Measurements from ENCODE around the gene SPAG6.

Gene SPAG6

GRCh38 chr10:22437620-22438588 is 92.6 kb downstream of the SPAG6 start:
- no peaks in the 10 kb centered on the region for H3K9me3 ChIP-seq (ENCODE audit: control insufficient read depth, low read length)
- DNase-seq: no peak
- peak overlapping the region; percentile 88 for H3K27ac ChIP-seq (ENCODE audit: insufficient read depth, low read length, poor library complexity, severe bottlenecking)
- H3K4me3 ChIP-seq (ENCODE audit: insufficient read depth, low read depth, low read length, poor library complexity, severe bottlenecking): peak overlapping the region; percentile 94
- H3K27me3 ChIP-seq (replicated peaks; ENCODE audit: control insufficient read depth, insufficient read depth, low read length, poor library complexity, severe bottlenecking): no peaks in the 10 kb centered on the region
- H3K36me3 ChIP-seq (ENCODE audit: control insufficient read depth, insufficient read depth, low read length): no peaks in the 10 kb centered on the region
- peaks cover 4% of the 10 kb centered on the region for H3K4me1 ChIP-seq (ENCODE audit: control insufficient read depth, insufficient read depth, low read length, poor library complexity, severe bottlenecking)

GRCh38 chr10:22438711-22439110 is 93.4 kb downstream of the SPAG6 start:
- H3K27ac ChIP-seq (ENCODE audit: insufficient read depth, low read length, poor library complexity, severe bottlenecking): no peak overlapping the region
- DNase-seq: no peak
- H3K36me3 ChIP-seq (ENCODE audit: control insufficient read depth, insufficient read depth, low read length): no peaks in the 10 kb centered on the region
- peaks cover 4% of the 10 kb centered on the region for H3K4me1 ChIP-seq (ENCODE audit: control insufficient read depth, insufficient read depth, low read length, poor library complexity, severe bottlenecking)
- H3K27me3 ChIP-seq (replicated peaks; ENCODE audit: control insufficient read depth, insufficient read depth, low read length, poor library complexity, severe bottlenecking): no peaks in the 10 kb centered on the region
- H3K9me3 ChIP-seq (ENCODE audit: control insufficient read depth, low read length): no peaks in the 10 kb centered on the region
- H3K4me3 ChIP-seq (ENCODE audit: insufficient read depth, low read depth, low read length, poor library complexity, severe bottlenecking): no peak overlapping the region

- Histone ChIP-seq H3K4me3 (ENCODE audit: insufficient read depth, low read depth, low read length, poor library complexity, severe bottlenecking) (no peak overlapping the region), H3K4me1 (ENCODE audit: control insufficient read depth, insufficient read depth, low read length, poor library complexity, severe bottlenecking) (peaks cover 4% of the 10 kb centered on the region), H3K27ac (ENCODE audit: insufficient read depth, low read length, poor library complexity, severe bottlenecking) (no peak overlapping the region), H3K27me3 (replicated peaks; ENCODE audit: control insufficient read depth, insufficient read depth, low read length, poor library complexity, severe bottlenecking) (no peaks in the 10 kb centered on the region), H3K36me3 (ENCODE audit: control insufficient read depth, insufficient read depth, low read length) (no peaks in the 10 kb centered on the region), H3K9me3 (ENCODE audit: control insufficient read depth, low read length) (no peaks in the 10 kb centered on the region)
- no peak for DNase-seq
Measured at GRCh38 chr10:22442063-22442462, 96.8 kb downstream of the SPAG6 start.

- H3K27me3 ChIP-seq (replicated peaks; ENCODE audit: control insufficient read depth, insufficient read depth, low read length, poor library complexity, severe bottlenecking): no peaks in the 10 kb centered on the region
- no peak overlapping the region for H3K27ac ChIP-seq (ENCODE audit: insufficient read depth, low read length, poor library complexity, severe bottlenecking)
- no peaks in the 10 kb centered on the region for H3K9me3 ChIP-seq (ENCODE audit: control insufficient read depth, low read length)
- H3K36me3 ChIP-seq (ENCODE audit: control insufficient read depth, insufficient read depth, low read length): no peaks in the 10 kb centered on the region
- peaks cover 4% of the 10 kb centered on the region for H3K4me1 ChIP-seq (ENCODE audit: control insufficient read depth, insufficient read depth, low read length, poor library complexity, severe bottlenecking)
- H3K4me3 ChIP-seq (ENCODE audit: insufficient read depth, low read depth, low read length, poor library complexity, severe bottlenecking): no peak overlapping the region
- DNase-seq: no peak
Measured at GRCh38 chr10:22442468-22442867, 97.2 kb downstream of the SPAG6 start.

- peaks cover under 1% of the 10 kb centered on the region for H3K4me1 ChIP-seq (ENCODE audit: control insufficient read depth, insufficient read depth, low read length, poor library complexity, severe bottlenecking)
- no peaks in the 10 kb centered on the region for H3K36me3 ChIP-seq (ENCODE audit: control insufficient read depth, insufficient read depth, low read length)
- H3K27me3 ChIP-seq (replicated peaks; ENCODE audit: control insufficient read depth, insufficient read depth, low read length, poor library complexity, severe bottlenecking): no peaks in the 10 kb centered on the region
- H3K27ac ChIP-seq (ENCODE audit: insufficient read depth, low read length, poor library complexity, severe bottlenecking): no peak overlapping the region
- no peak overlapping the region for H3K4me3 ChIP-seq (ENCODE audit: insufficient read depth, low read depth, low read length, poor library complexity, severe bottlenecking)
- H3K9me3 ChIP-seq (ENCODE audit: control insufficient read depth, low read length): no peaks in the 10 kb centered on the region
- no peak for DNase-seq
Measured at GRCh38 chr10:22443175-22443901, 98.0 kb downstream of the SPAG6 start.

- Histone ChIP-seq H3K9me3 (ENCODE audit: control insufficient read depth, low read length) (no peaks in the 10 kb centered on the region), H3K36me3 (ENCODE audit: control insufficient read depth, insufficient read depth, low read length) (no peaks in the 10 kb centered on the region), H3K4me3 (ENCODE audit: insufficient read depth, low read depth, low read length, poor library complexity, severe bottlenecking) (no peak overlapping the region), H3K4me1 (ENCODE audit: control insufficient read depth, insufficient read depth, low read length, poor library complexity, severe bottlenecking) (no peaks in the 10 kb centered on the region), H3K27ac (ENCODE audit: insufficient read depth, low read length, poor library complexity, severe bottlenecking) (no peak overlapping the region), H3K27me3 (replicated peaks; ENCODE audit: control insufficient read depth, insufficient read depth, low read length, poor library complexity, severe bottlenecking) (no peaks in the 10 kb centered on the region)
- DNase-seq: no peak
Measured at GRCh38 chr10:22444219-22444788, 99.0 kb downstream of the SPAG6 start.

- Histone ChIP-seq H3K27ac (ENCODE audit: insufficient read depth, low read length, poor library complexity, severe bottlenecking) (no peak overlapping the region), H3K36me3 (ENCODE audit: control insufficient read depth, insufficient read depth, low read length) (no peaks in the 10 kb centered on the region), H3K9me3 (ENCODE audit: control insufficient read depth, low read length) (no peaks in the 10 kb centered on the region), H3K27me3 (replicated peaks; ENCODE audit: control insufficient read depth, insufficient read depth, low read length, poor library complexity, severe bottlenecking) (no peaks in the 10 kb centered on the region), H3K4me3 (ENCODE audit: insufficient read depth, low read depth, low read length, poor library complexity, severe bottlenecking) (no peak overlapping the region), H3K4me1 (ENCODE audit: control insufficient read depth, insufficient read depth, low read length, poor library complexity, severe bottlenecking) (no peaks in the 10 kb centered on the region)
- no peak for DNase-seq
Measured at GRCh38 chr10:22445495-22445894, 100.2 kb downstream of the SPAG6 start.

GRCh38 chr10:22447068-22447467 is 101.8 kb downstream of the SPAG6 start:
- no peak overlapping the region for H3K27ac ChIP-seq (ENCODE audit: insufficient read depth, low read length, poor library complexity, severe bottlenecking)
- H3K4me1 ChIP-seq (ENCODE audit: control insufficient read depth, insufficient read depth, low read length, poor library complexity, severe bottlenecking): no peaks in the 10 kb centered on the region
- no peaks in the 10 kb centered on the region for H3K27me3 ChIP-seq (replicated peaks; ENCODE audit: control insufficient read depth, insufficient read depth, low read length, poor library complexity, severe bottlenecking)
- H3K36me3 ChIP-seq (ENCODE audit: control insufficient read depth, insufficient read depth, low read length): no peaks in the 10 kb centered on the region
- no peak overlapping the region for H3K4me3 ChIP-seq (ENCODE audit: insufficient read depth, low read depth, low read length, poor library complexity, severe bottlenecking)
- no peak for DNase-seq
- no peaks in the 10 kb centered on the region for H3K9me3 ChIP-seq (ENCODE audit: control insufficient read depth, low read length)

GRCh38 chr10:22451346-22451745 is 106.0 kb downstream of the SPAG6 start:
- Histone ChIP-seq H3K27me3 (replicated peaks; ENCODE audit: control insufficient read depth, insufficient read depth, low read length, poor library complexity, severe bottlenecking) (no peaks in the 10 kb centered on the region), H3K4me1 (ENCODE audit: control insufficient read depth, insufficient read depth, low read length, poor library complexity, severe bottlenecking) (no peaks in the 10 kb centered on the region), H3K9me3 (ENCODE audit: control insufficient read depth, low read length) (no peaks in the 10 kb centered on the region), H3K36me3 (ENCODE audit: control insufficient read depth, insufficient read depth, low read length) (no peaks in the 10 kb centered on the region), H3K27ac (ENCODE audit: insufficient read depth, low read length, poor library complexity, severe bottlenecking) (no peak overlapping the region), H3K4me3 (ENCODE audit: insufficient read depth, low read depth, low read length, poor library complexity, severe bottlenecking) (no peak overlapping the region)
- DNase-seq: no peak

GRCh38 chr10:22453320-22453719 is 108.0 kb downstream of the SPAG6 start:
- DNase-seq: no peak
- Histone ChIP-seq H3K4me3 (ENCODE audit: insufficient read depth, low read depth, low read length, poor library complexity, severe bottlenecking) (no peak overlapping the region), H3K4me1 (ENCODE audit: control insufficient read depth, insufficient read depth, low read length, poor library complexity, severe bottlenecking) (no peaks in the 10 kb centered on the region), H3K27ac (ENCODE audit: insufficient read depth, low read length, poor library complexity, severe bottlenecking) (no peak overlapping the region), H3K27me3 (replicated peaks; ENCODE audit: control insufficient read depth, insufficient read depth, low read length, poor library complexity, severe bottlenecking) (no peaks in the 10 kb centered on the region), H3K9me3 (ENCODE audit: control insufficient read depth, low read length) (no peaks in the 10 kb centered on the region), H3K36me3 (ENCODE audit: control insufficient read depth, insufficient read depth, low read length) (no peaks in the 10 kb centered on the region)

Measured in effector memory CD4-positive, alpha-beta T cell (primary cell).